Liver (tissue), 4 donors: Measurements from ENCODE around the gene BEX1. TPM values are rescaled to one million over a fixed set of nuclear protein-coding genes. Genes with fewer than 3 reads are reported as not detected.

Experiments used
- polyA plus RNA-seq, 2 donors: library from polyadenylated mRNA; stranded (reverse) in 1 of 2; unstranded in 1 of 2; fragments of 200-250 nt in 1 of 2; fragments of >200 nt in 1 of 2; fragmentation: Nextera tagmentation in 1 of 2; extraction: Ambion mirVana in 1 of 2; gene quantifications; one replicate each; pipeline versions ENCODE4 v1.2.1 to v1.2.3, GENCODE V29; 2013 to 2015
- total RNA-seq, 2 donors: library from RNA; depleted of rRNA; stranded (reverse); fragments of >200 nt; gene quantifications; one replicate each; pipeline ENCODE4 v1.2.3, GENCODE V29; 2014
- donor health status: healthy.
- donor health status: healthy.
- donor health status: healthy.

BEX1 gene
- total and polyA plus RNA-seq, 4 donors = 0.75 to 84.0 (median 3.1) TPM

Other genes with a start within 250 kb of the BEX1 start
- under 1 TPM; 0.14 to 0.75 TPM for gene RAB40AL, start 126.9 kb downstream of the BEX1 start, total RNA-seq
- gene RAB40AL, start 126.9 kb downstream of the BEX1 start, polyA plus RNA-seq = under 1 TPM in 1 of 2 donors, not detected in 1; 0.53 TPM
- gene NXF3, start 29.0 kb upstream of the BEX1 start, total RNA-seq = 1 to 10 TPM in 1 of 2 donors, under 1 TPM in 1; 0.33 to 1.5 TPM
- gene NXF3, start 29.0 kb upstream of the BEX1 start, polyA plus RNA-seq = 1 to 10 TPM in 1 of 2 donors, under 1 TPM in 1; 0.65 to 1.2 TPM
- 10 to 100 TPM in 1 of 2 donors, 1 to 10 TPM in 1; 2.0 to 26.5 TPM for gene BEX4, start 150.9 kb upstream of the BEX1 start, total RNA-seq
- gene BEX4, start 150.9 kb upstream of the BEX1 start, polyA plus RNA-seq = 10 to 100 TPM in 1 of 2 donors, 1 to 10 TPM in 1; 4.3 to 10.8 TPM
- 100 to 1,000 TPM in 1 of 2 donors, 10 to 100 TPM in 1; 11.9 to 109 TPM for gene TCEAL8, start 191.0 kb upstream of the BEX1 start, total RNA-seq
- gene TCEAL8, start 191.0 kb upstream of the BEX1 start, polyA plus RNA-seq = 10 to 100 TPM; 16.5 to 23.9 TPM
- under 1 TPM in 1 of 2 donors, not detected in 1; 0.89 TPM for gene TCEAL5, start 212.6 kb upstream of the BEX1 start, total RNA-seq
- not detected for gene TCEAL5, start 212.6 kb upstream of the BEX1 start, polyA plus RNA-seq
- gene BEX2, start 246.8 kb upstream of the BEX1 start, total RNA-seq = 10 to 100 TPM in 1 of 2 donors, under 1 TPM in 1; 0.75 to 21.9 TPM
- 1 to 10 TPM; 1.9 to 6.1 TPM for gene BEX2, start 246.8 kb upstream of the BEX1 start, polyA plus RNA-seq